ENCODE measurements around the gene CLINT1. TPM values are rescaled to one million over a fixed set of nuclear protein-coding genes. Genes with fewer than 3 reads are reported as not detected.
"Not testable (repeated sequence)": the region's sequence is repeated elsewhere in the genome, so short reads cannot be mapped to it uniquely, and the experiment has no call there.

Gene CLINT1
- total RNA-seq, 3 donors from 2014 or later: 90.8 to 131 (median 127) TPM

- H3K4me1 ChIP-seq (ENCODE audit: low read depth): no peaks in the 10 kb centered on the region
- no peak overlapping the region for H3K4me3 ChIP-seq
- H3K36me3 ChIP-seq (ENCODE audit: low read depth): no peaks in the 10 kb centered on the region
- H3K9me3 ChIP-seq: no peaks in the 10 kb centered on the region
- intact Hi-C loops (cut with DNase I, micrococcal nuclease): no loop called here
- ATAC-seq: no peak
- DNase-seq: no peak
- TF ChIP-seq CTCF (IDR thresholded peaks at IDR 0.05): no peak
Observed at GRCh38 chr5:157886796-157887380, 27.9 kb upstream of the CLINT1 start.

- H3K4me1 ChIP-seq (ENCODE audit: low read depth); H3K9me3 ChIP-seq; DNase-seq; H3K36me3 ChIP-seq (ENCODE audit: low read depth); intact Hi-C loops (cut with DNase I, micrococcal nuclease); H3K4me3 ChIP-seq; ATAC-seq: not testable (repeated sequence)
Observed at GRCh38 chr5:157885051-157885450, 26.1 kb upstream of the CLINT1 start.

GRCh38 chr5:157881498-157881897, 22.6 kb upstream of the CLINT1 start:
- DNase-seq; H3K9me3 ChIP-seq; ATAC-seq; H3K4me1 ChIP-seq (ENCODE audit: low read depth); H3K4me3 ChIP-seq; intact Hi-C loops (cut with DNase I, micrococcal nuclease); H3K36me3 ChIP-seq (ENCODE audit: low read depth): not testable (repeated sequence)

- H3K36me3 ChIP-seq (ENCODE audit: low read depth): no peaks in the 10 kb centered on the region
- no peaks in the 10 kb centered on the region for H3K4me1 ChIP-seq (ENCODE audit: low read depth)
- no peak for TF ChIP-seq CTCF (IDR thresholded peaks at IDR 0.05)
- DNase-seq (no peak), ATAC-seq (no peak)
- no peaks in the 10 kb centered on the region for H3K9me3 ChIP-seq
- intact Hi-C loops (cut with DNase I, micrococcal nuclease): no loop called here
- H3K4me3 ChIP-seq: no peak overlapping the region
Observed at GRCh38 chr5:157877821-157878220, 18.9 kb upstream of the CLINT1 start.

- Histone ChIP-seq H3K4me1 (ENCODE audit: low read depth) (no peaks in the 10 kb centered on the region), H3K9me3 (no peaks in the 10 kb centered on the region), H3K4me3 (no peak overlapping the region), H3K36me3 (ENCODE audit: low read depth) (no peaks in the 10 kb centered on the region)
- no peak for TF ChIP-seq CTCF (IDR thresholded peaks at IDR 0.05)
- intact Hi-C loops (cut with DNase I, micrococcal nuclease): no loop called here
- no peak for ATAC-seq
- no peak for DNase-seq
Observed at GRCh38 chr5:157874861-157875260, 15.9 kb upstream of the CLINT1 start.

GRCh38 chr5:157870837-157871834, 12.2 kb upstream of the CLINT1 start:
- intact Hi-C loops (cut with DNase I, micrococcal nuclease): no loop called here
- ATAC-seq: no peak

More at GRCh38 chr5:157870837-157871834, 12.2 kb upstream of the CLINT1 start:
- Histone ChIP-seq H3K36me3 (ENCODE audit: low read depth) (no peaks in the 10 kb centered on the region), H3K4me1 (ENCODE audit: low read depth) (no peaks in the 10 kb centered on the region), H3K9me3 (no peaks in the 10 kb centered on the region), H3K4me3 (no peak overlapping the region)
- TF ChIP-seq CTCF (IDR thresholded peaks at IDR 0.05): no peak
- DNase-seq: no peak
